Measurements from ENCODE around the gene IL9R.
"Not testable (repeated sequence)": the region's sequence is repeated elsewhere in the genome, so short reads cannot be mapped to it uniquely, and the experiment has no call there.

DNA sequence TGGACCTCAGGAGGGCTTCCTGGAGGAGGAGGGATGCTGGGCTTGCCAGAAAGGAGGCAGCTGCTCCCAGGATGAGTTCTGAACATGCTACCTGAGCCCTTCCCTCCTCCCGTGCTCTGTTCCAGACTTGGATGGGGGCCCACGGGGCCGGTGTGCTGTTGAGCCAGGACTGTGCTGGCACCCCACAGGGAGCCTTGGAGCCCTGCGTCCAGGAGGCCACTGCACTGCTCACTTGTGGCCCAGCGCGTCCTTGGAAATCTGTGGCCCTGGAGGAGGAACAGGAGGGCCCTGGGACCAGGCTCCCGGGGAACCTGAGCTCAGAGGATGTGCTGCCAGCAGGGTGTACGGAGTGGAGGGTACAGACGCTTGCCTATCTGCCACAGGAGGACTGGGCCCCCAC is 12.2 kb downstream of the IL9R start:
- TF ChIP-seq, protein P1, sequence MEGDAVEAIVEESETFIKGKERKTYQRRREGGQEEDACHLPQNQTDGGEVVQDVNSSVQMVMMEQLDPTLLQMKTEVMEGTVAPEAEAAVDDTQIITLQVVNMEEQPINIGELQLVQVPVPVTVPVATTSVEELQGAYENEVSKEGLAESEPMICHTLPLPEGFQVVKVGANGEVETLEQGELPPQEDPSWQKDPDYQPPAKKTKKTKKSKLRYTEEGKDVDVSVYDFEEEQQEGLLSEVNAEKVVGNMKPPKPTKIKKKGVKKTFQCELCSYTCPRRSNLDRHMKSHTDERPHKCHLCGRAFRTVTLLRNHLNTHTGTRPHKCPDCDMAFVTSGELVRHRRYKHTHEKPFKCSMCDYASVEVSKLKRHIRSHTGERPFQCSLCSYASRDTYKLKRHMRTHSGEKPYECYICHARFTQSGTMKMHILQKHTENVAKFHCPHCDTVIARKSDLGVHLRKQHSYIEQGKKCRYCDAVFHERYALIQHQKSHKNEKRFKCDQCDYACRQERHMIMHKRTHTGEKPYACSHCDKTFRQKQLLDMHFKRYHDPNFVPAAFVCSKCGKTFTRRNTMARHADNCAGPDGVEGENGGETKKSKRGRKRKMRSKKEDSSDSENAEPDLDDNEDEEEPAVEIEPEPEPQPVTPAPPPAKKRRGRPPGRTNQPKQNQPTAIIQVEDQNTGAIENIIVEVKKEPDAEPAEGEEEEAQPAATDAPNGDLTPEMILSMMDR (IDR thresholded peaks at IDR 0.05; ENCODE audit: insufficient read depth, low read length, poor library complexity, severe bottlenecking): not testable (repeated sequence)
- TF ChIP-seq EZH2phosphoT487 (conservative IDR thresholded peaks at IDR 0.05; ENCODE audit: low read length): not testable (repeated sequence)
